ENCODE data around the gene MEX3C. TPM values are rescaled to one million over a fixed set of nuclear protein-coding genes. Genes with fewer than 3 reads are reported as not detected.

MEX3C gene
- total RNA-seq, 1 experiment from 2014 or later: 33.6 TPM

Other genes with a start within 250 kb of the MEX3C start
- 8.1 and 11.6 TPM in 2 replicates for gene ELAC1, start 229.6 kb downstream of the MEX3C start, total RNA-seq (2014; rRNA removed; shearing (Covaris generic))
- 71.9 and 92.8 TPM in 2 replicates for gene SMAD4, start 167.5 kb downstream of the MEX3C start, total RNA-seq (2014; rRNA removed; shearing (Covaris generic))